ENCODE results near the gene ARHGEF2. TPM values are rescaled to one million over a fixed set of nuclear protein-coding genes. Genes with fewer than 3 reads are reported as not detected.
A peak's percentile ranks its signal among the peaks of the same experiment; 100 is the strongest.
"Not testable (repeated sequence)": the region's sequence is repeated elsewhere in the genome, so short reads cannot be mapped to it uniquely, and the experiment has no call there.

The ARHGEF2 gene
- total and polyA plus RNA-seq, 4 experiments from 2014 or later, result 6.7 to 198 (median 110) TPM

- H3K4me3 ChIP-seq (ENCODE audit: low read length in 2 of 2), result peak overlapping the region; percentile 71 to 86
- H3K27ac ChIP-seq (ENCODE audit: low read depth, low read length), result peak overlapping the region; percentile 95
- H3K9me3 Mint-ChIP-seq, result no peaks in the 10 kb centered on the region
- no peaks in the 10 kb centered on the region for H3K27me3 ChIP-seq (ENCODE audit: insufficient read depth, low read length)
- H3K4me1 ChIP-seq (ENCODE audit: insufficient read depth, low read length), result peaks cover 50% of the 10 kb centered on the region
- H3K9me3 ChIP-seq (ENCODE audit: control insufficient read depth in 1 of 2, low read length in 2 of 2), result no peaks in the 10 kb centered on the region
- ChIA-PET CTCF (ENCODE audit: partially characterized antibody) (interaction anchor here (1.1 to 6.4 kb wide), 6 partner anchors 9 to 56 kb away, joined by 3 to 65 read pairs (median 4); partner anchors contain the start of gene ARHGEF2), POLR2A (ENCODE audit: partially characterized antibody) (interaction anchor here (0.9 to 6.8 kb wide), 16 partner anchors 10 to 121 kb away, joined by 3 to 99 read pairs (median 6); partner anchors contain the start of genes ARHGEF2, LAMTOR2, SSR2 and SYT11)
- peaks cover 15 to 28% (median 17%) of the 10 kb centered on the region in 4 donors for H3K4me1 Mint-ChIP-seq
- no peaks in the 10 kb centered on the region for H3K27me3 Mint-ChIP-seq
- H3K27ac Mint-ChIP-seq, result no peak overlapping the region
- H3K4me3 Mint-ChIP-seq, result no peak overlapping the region
- DNase-seq, result no peak
- peaks cover 37% of the 10 kb centered on the region for H3K36me3 ChIP-seq (ENCODE audit: insufficient read depth, low read length)
- H3K36me3 Mint-ChIP-seq, result peaks cover 17 to 31% of the 10 kb centered on the region in 2 donors
- intact Hi-C loops (cut with micrococcal nuclease), result loop anchor here (1.0 to 5.0 kb wide), 6 partner anchors 22 to 279 kb away; partner anchors contain the start of genes ARHGEF2, GON4L, LAMTOR2 and PMF1
Observed at GRCh38 chr1:155933591-155934096, 44.7 kb downstream of the ARHGEF2 start.

- H3K4me1 ChIP-seq (ENCODE audit: insufficient read depth, low read length), result peaks cover 43% of the 10 kb centered on the region
- peak overlapping the region; percentile 95 for H3K27ac ChIP-seq (ENCODE audit: low read depth, low read length)
- H3K27me3 ChIP-seq (ENCODE audit: insufficient read depth, low read length), result no peaks in the 10 kb centered on the region
- no peaks in the 10 kb centered on the region for H3K27me3 Mint-ChIP-seq
- ChIA-PET POLR2A (ENCODE audit: partially characterized antibody) (interaction anchor here (0.6 to 6.8 kb wide), 9 partner anchors 10 to 88 kb away, joined by 3 to 99 read pairs (median 11); partner anchors contain the start of genes ARHGEF2, SSR2 and SYT11), CTCF (ENCODE audit: partially characterized antibody) (interaction anchor here (1.1 to 6.4 kb wide), 6 partner anchors 11 to 57 kb away, joined by 3 to 65 read pairs (median 4); partner anchors contain the start of gene ARHGEF2)
- intact Hi-C loops (cut with micrococcal nuclease), result loop anchor here (5.0 kb wide), 1 partner anchor 280 kb away; the partner anchor contains the start of gene PMF1
- DNase-seq, result no peak
- peak overlapping the region in 4 of 7 donors; percentile 30 to 68 (median 56) for H3K27ac Mint-ChIP-seq
- peaks cover 7 to 24% (median 11%) of the 10 kb centered on the region in 4 donors for H3K4me1 Mint-ChIP-seq
- H3K4me3 ChIP-seq (ENCODE audit: low read length in 2 of 2), result no peak overlapping the region
- H3K9me3 Mint-ChIP-seq, result no peaks in the 10 kb centered on the region
- peak overlapping the region in 7 of 8 donors; percentile 17 to 80 (median 50) for H3K4me3 Mint-ChIP-seq
- peaks cover 17 to 40% of the 10 kb centered on the region in 2 donors for H3K36me3 Mint-ChIP-seq
- H3K36me3 ChIP-seq (ENCODE audit: insufficient read depth, low read length), result peaks cover 45% of the 10 kb centered on the region
- H3K9me3 ChIP-seq (ENCODE audit: control insufficient read depth in 1 of 2, low read length in 2 of 2), result no peaks in the 10 kb centered on the region
Observed at GRCh38 chr1:155932487-155932886, 45.9 kb downstream of the ARHGEF2 start.

- H3K27ac ChIP-seq (ENCODE audit: low read depth, low read length), result peak overlapping the region; percentile 5
- CTCF ChIA-PET (ENCODE audit: partially characterized antibody), result interaction anchor here (1.1 to 6.4 kb wide), 5 partner anchors 10 to 58 kb away, joined by 3 to 65 read pairs (median 4); partner anchors contain the start of gene ARHGEF2
- no peak for DNase-seq
- H3K9me3 ChIP-seq (ENCODE audit: control insufficient read depth in 1 of 2, low read length in 2 of 2), result no peaks in the 10 kb centered on the region
- Mint-ChIP-seq H3K4me1 (peaks cover 7 to 25% (median 11%) of the 10 kb centered on the region in 4 donors), H3K27me3 (no peaks in the 10 kb centered on the region), H3K4me3 (peak overlapping the region in 5 of 8 donors; percentile 48 to 80 (median 58)), H3K9me3 (no peaks in the 10 kb centered on the region), H3K27ac (peak overlapping the region in 3 of 7 donors; percentile 8 to 72 (median 57)), H3K36me3 (peaks cover 19 to 43% of the 10 kb centered on the region in 2 donors)
- no peak overlapping the region for H3K4me3 ChIP-seq (ENCODE audit: low read length in 2 of 2)
- peaks cover 49% of the 10 kb centered on the region for H3K36me3 ChIP-seq (ENCODE audit: insufficient read depth, low read length)
- H3K4me1 ChIP-seq (ENCODE audit: insufficient read depth, low read length), result peaks cover 43% of the 10 kb centered on the region
- POLR2A ChIA-PET (ENCODE audit: partially characterized antibody), result interaction anchor here (1.0 to 6.8 kb wide), 6 partner anchors 10 to 63 kb away, joined by 4 to 99 read pairs (median 11); partner anchors contain the start of gene ARHGEF2
- intact Hi-C loops (cut with micrococcal nuclease), result loop anchor here (5.0 kb wide), 1 partner anchor 280 kb away; the partner anchor contains the start of gene PMF1
- no peaks in the 10 kb centered on the region for H3K27me3 ChIP-seq (ENCODE audit: insufficient read depth, low read length)
Observed at GRCh38 chr1:155932081-155932480, 46.3 kb downstream of the ARHGEF2 start.

DNA sequence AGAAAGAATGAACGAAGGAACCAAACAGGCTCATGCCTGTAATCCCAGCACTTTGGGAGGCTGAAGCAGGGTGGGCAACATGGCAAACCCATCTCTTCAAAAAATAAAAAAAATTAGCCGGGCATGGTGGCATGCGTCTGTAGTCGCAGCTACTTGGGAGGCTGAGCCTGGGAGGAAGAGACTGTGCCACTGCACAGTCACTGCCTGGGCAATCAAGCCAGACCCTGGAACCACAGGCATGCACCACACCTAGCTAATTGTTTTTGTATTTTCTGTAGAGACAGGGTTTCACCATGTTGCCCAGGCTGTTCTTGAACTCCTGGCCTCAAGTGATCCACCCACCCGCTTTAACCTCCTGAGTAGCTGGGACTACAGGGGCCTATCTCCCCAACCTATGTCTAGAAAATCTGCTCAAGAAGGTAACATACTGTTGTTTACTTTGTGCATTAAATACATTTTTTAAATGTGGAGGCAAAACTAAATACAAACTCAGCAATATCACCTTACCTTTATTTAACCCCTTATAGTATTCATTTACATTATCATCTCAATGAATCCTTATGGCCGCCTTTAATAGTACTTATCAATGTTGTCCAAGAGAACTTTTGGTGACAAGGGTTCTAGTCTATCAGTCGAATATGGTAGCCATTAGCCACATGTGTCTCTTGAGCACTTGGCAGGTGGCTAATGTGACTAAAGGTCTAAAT is 46.9 kb downstream of the ARHGEF2 start:
- peak overlapping the region in 5 of 7 donors; percentile 30 to 81 (median 66) for H3K27ac Mint-ChIP-seq
- no peak overlapping the region for H3K4me3 ChIP-seq (ENCODE audit: low read length in 2 of 2)
- DNase-seq, result no peak
- ChIA-PET CTCF (ENCODE audit: partially characterized antibody) (interaction anchor here (1.1 to 6.4 kb wide), 4 partner anchors 10 to 58 kb away, joined by 3 to 65 read pairs (median 14); partner anchors contain the start of gene ARHGEF2), POLR2A (ENCODE audit: partially characterized antibody) (interaction anchor here (0.9 to 6.8 kb wide), 7 partner anchors 9 to 64 kb away, joined by 3 to 99 read pairs (median 4); partner anchors contain the start of gene ARHGEF2)
- H3K27me3 ChIP-seq (ENCODE audit: insufficient read depth, low read length), result no peaks in the 10 kb centered on the region
- H3K4me1 Mint-ChIP-seq, result peaks cover 7 to 27% (median 12%) of the 10 kb centered on the region in 4 donors
- peaks cover 25 to 49% of the 10 kb centered on the region in 2 donors for H3K36me3 Mint-ChIP-seq
- intact Hi-C loops (cut with micrococcal nuclease), result loop anchor here (5.0 kb wide), 1 partner anchor 281 kb away; the partner anchor contains the start of gene PMF1
- H3K36me3 ChIP-seq (ENCODE audit: insufficient read depth, low read length), result peaks cover 55% of the 10 kb centered on the region
- H3K27me3 Mint-ChIP-seq, result no peaks in the 10 kb centered on the region
- peaks cover 43% of the 10 kb centered on the region for H3K4me1 ChIP-seq (ENCODE audit: insufficient read depth, low read length)
- peaks cover 0 to 2% (median 0%) of the 10 kb centered on the region in 8 donors for H3K9me3 Mint-ChIP-seq
- peak overlapping the region in 7 of 8 donors; percentile 59 to 80 (median 70) for H3K4me3 Mint-ChIP-seq
- peak overlapping the region; percentile 24 for H3K27ac ChIP-seq (ENCODE audit: low read depth, low read length)
- no peaks in the 10 kb centered on the region for H3K9me3 ChIP-seq (ENCODE audit: control insufficient read depth in 1 of 2, low read length in 2 of 2)

DNA sequence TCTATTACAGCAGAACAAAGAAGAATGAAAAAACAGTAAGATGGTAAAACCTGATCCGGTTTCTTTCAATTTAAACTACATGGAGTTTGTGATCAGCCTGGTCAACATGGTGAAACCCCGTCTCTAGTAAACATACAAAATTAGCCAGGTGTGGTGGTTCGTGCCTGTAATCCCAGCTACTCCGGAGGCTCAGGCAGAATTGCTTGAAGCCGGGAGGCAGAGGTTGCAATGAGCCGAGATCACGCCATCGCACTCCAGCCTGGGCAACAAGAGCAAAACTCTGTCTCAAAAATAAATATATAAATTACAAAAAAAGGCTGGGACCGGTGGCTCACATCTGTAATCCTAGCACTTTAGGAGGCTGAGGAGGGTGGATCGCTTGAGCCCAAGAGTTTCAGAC is 47.6 kb downstream of the ARHGEF2 start:
- H3K27ac Mint-ChIP-seq, result peak overlapping the region in 4 of 7 donors; percentile 57 to 77 (median 70)
- intact Hi-C loops (cut with micrococcal nuclease), result loop anchor here (5.0 kb wide), 1 partner anchor 282 kb away; the partner anchor contains the start of gene PMF1
- H3K4me3 ChIP-seq (ENCODE audit: low read length in 2 of 2); H3K27me3 Mint-ChIP-seq; H3K27me3 ChIP-seq (ENCODE audit: insufficient read depth, low read length); H3K9me3 ChIP-seq (ENCODE audit: control insufficient read depth in 1 of 2, low read length in 2 of 2); H3K9me3 Mint-ChIP-seq; DNase-seq: not testable (repeated sequence)
- ChIA-PET CTCF (ENCODE audit: partially characterized antibody) (interaction anchor here (6.4 kb wide), 1 partner anchor 59 kb away, joined by 65 read pairs; no protein-coding TSS in a partner anchor), POLR2A (ENCODE audit: partially characterized antibody) (interaction anchor here (0.5 to 6.8 kb wide), 8 partner anchors 8 to 463 kb away, joined by 3 to 99 read pairs (median 3); partner anchors contain the start of gene ARHGEF2)
- peak overlapping the region in 7 of 8 donors; percentile 63 to 80 (median 76) for H3K4me3 Mint-ChIP-seq
- peaks cover 7 to 27% (median 12%) of the 10 kb centered on the region in 4 donors for H3K4me1 Mint-ChIP-seq
- Histone ChIP-seq H3K36me3 (ENCODE audit: insufficient read depth, low read length) (peaks cover 63% of the 10 kb centered on the region), H3K27ac (ENCODE audit: low read depth, low read length) (peak overlapping the region; percentile 24), H3K4me1 (ENCODE audit: insufficient read depth, low read length) (peaks cover 43% of the 10 kb centered on the region)
- peaks cover 31 to 57% of the 10 kb centered on the region in 2 donors for H3K36me3 Mint-ChIP-seq

- Mint-ChIP-seq H3K4me3 (peak overlapping the region in 1 of 8 donors; percentile 12), H3K4me1 (peaks cover 7 to 27% (median 12%) of the 10 kb centered on the region in 4 donors), H3K27me3 (no peaks in the 10 kb centered on the region), H3K36me3 (peaks cover 36 to 63% of the 10 kb centered on the region in 2 donors), H3K9me3 (peaks cover 0 to 2% (median 0%) of the 10 kb centered on the region in 8 donors), H3K27ac (peak overlapping the region in 2 of 7 donors; percentile 23 to 66)
- intact Hi-C loops (cut with micrococcal nuclease), result no loop called here
- no peak overlapping the region for H3K27ac ChIP-seq (ENCODE audit: low read depth, low read length)
- no peaks in the 10 kb centered on the region for H3K9me3 ChIP-seq (ENCODE audit: control insufficient read depth in 1 of 2, low read length in 2 of 2)
- no peak overlapping the region for H3K4me3 ChIP-seq (ENCODE audit: low read length in 2 of 2)
- peaks cover 38% of the 10 kb centered on the region for H3K4me1 ChIP-seq (ENCODE audit: insufficient read depth, low read length)
- ChIA-PET CTCF (ENCODE audit: partially characterized antibody) (no interaction called here), POLR2A (ENCODE audit: partially characterized antibody) (interaction anchor here (0.6 to 6.8 kb wide), 3 partner anchors 9 to 61 kb away, joined by 3 to 99 read pairs (median 4); partner anchors contain the start of gene ARHGEF2)
- no peaks in the 10 kb centered on the region for H3K27me3 ChIP-seq (ENCODE audit: insufficient read depth, low read length)
- DNase-seq, result no peak
- peaks cover 79% of the 10 kb centered on the region for H3K36me3 ChIP-seq (ENCODE audit: insufficient read depth, low read length)
Observed at GRCh38 chr1:155929057-155929456, 49.3 kb downstream of the ARHGEF2 start.
